ENCODE data around the gene AMPD3. TPM values are rescaled to one million over a fixed set of nuclear protein-coding genes. Genes with fewer than 3 reads are reported as not detected.

The AMPD3 gene
- total and polyA plus RNA-seq, 2 donors (not counting 3 experiments of a cell fraction or from before 2014, with no cell fraction given), result 1.4 to 2.5 TPM

DNA sequence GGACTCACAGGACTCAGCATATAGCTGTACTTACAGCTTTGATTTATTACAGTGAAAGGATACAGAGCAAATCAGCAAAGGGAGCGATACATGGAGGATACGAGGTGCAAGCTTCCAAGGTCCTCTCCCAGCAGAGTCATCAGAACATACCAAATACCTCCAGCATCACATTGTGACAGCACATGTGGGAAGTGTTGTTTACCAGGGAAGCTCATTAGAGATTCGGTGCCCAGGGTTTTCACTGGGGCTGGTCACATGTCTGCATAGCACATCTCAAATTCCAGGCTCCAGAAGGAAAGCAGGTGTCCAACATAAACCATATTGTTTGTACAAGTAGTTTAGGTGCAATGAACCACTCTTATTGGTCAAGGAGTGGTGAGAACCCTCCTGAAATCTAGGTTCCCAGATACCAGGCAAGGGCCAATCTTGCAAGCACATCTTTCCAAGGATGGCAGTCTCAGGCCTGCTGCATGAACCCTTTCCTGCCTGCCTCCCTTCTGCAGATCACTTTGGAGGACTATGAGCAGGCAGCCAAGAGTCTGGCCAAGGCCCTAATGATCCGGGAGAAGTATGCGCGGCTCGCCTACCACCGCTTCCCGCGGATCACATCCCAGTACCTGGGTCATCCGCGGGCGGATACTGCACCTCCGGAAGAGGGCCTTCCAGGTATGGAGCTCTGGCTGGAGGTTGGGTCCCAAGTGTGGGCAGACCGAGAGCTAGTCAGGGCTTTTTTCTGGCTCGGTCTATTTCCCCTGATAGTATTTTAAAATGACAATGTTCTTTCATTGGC is 26.7 kb downstream of the AMPD3 start:
- no peaks in the 10 kb centered on the region for H4K20me1 ChIP-seq (replicated peaks; ENCODE audit: control insufficient read depth, extremely low read depth, insufficient read depth, low read length)
- ChIA-PET POLR2A (no interaction called here), CTCF (no interaction called here)
- no peaks in the 10 kb centered on the region for H3K27me3 ChIP-seq (ENCODE audit: control insufficient read depth in 2 of 2, insufficient read depth in 2 of 2, low read length in 2 of 2)
- H3K27ac ChIP-seq (ENCODE audit: insufficient read depth, low read depth, low read length), result no peak overlapping the region
- H3K4me3 ChIP-seq (replicated peaks in 1 of 3; ENCODE audit: insufficient read depth in 1 of 3, low read depth in 1 of 3, low read length in 3 of 3), result no peak overlapping the region
- no peak for DNase-seq (ENCODE audit: low read depth, low spot score)
- H3K4me2 ChIP-seq (ENCODE audit: insufficient read depth, low read length), result no peak overlapping the region
- H3K9me3 ChIP-seq (replicated peaks; ENCODE audit: control insufficient read depth, insufficient read depth, low read length), result no peaks in the 10 kb centered on the region
- intact Hi-C loops (cut with micrococcal nuclease), result no loop called here
- no peak for FAIRE-seq
- TF ChIP-seq FOS (IDR thresholded peaks at IDR 0.05; ENCODE audit: borderline replicate concordance, insufficient read depth, low read length) (no peak), MYC (IDR thresholded peaks at IDR 0.05; ENCODE audit: low read depth, low read length) (no peak)
- TF ChIP-seq, protein P1, sequence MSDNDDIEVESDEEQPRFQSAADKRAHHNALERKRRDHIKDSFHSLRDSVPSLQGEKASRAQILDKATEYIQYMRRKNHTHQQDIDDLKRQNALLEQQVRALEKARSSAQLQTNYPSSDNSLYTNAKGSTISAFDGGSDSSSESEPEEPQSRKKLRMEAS (IDR thresholded peaks at IDR 0.05; ENCODE audit: insufficient read depth, insufficient read length), result no peak
- no peak overlapping the region for H2AFZ ChIP-seq (ENCODE audit: low read depth, low read length)
- no peaks in the 10 kb centered on the region for H3K36me3 ChIP-seq (ENCODE audit: control insufficient read depth in 2 of 2, extremely low read depth in 1 of 2, insufficient read depth in 2 of 2, low read length in 2 of 2)
- no peaks in the 10 kb centered on the region for H3K9me1 ChIP-seq (replicated peaks; ENCODE audit: control insufficient read depth, extremely low read depth, insufficient read depth, low read length)
- no TSS peak for BruUV-seq (replicated peaks)
- dilution Hi-C loops (cut with MboI; ENCODE audit: extremely low pct_ligation_motif_present, low sequenced_read_pairs), result no loop called here
- no peaks in the 10 kb centered on the region for H3K4me1 ChIP-seq (ENCODE audit: control insufficient read depth, extremely low read depth, insufficient read depth, low read length)
- H3K9ac ChIP-seq (replicated peaks; ENCODE audit: extremely low read depth, insufficient read depth, low read length), result no peak overlapping the region
- H3K79me2 ChIP-seq (ENCODE audit: control insufficient read depth, insufficient read depth, low read length), result no peaks in the 10 kb centered on the region

- Histone ChIP-seq H4K20me1 (replicated peaks; ENCODE audit: control insufficient read depth, extremely low read depth, insufficient read depth, low read length) (no peaks in the 10 kb centered on the region), H3K4me2 (ENCODE audit: insufficient read depth, low read length) (no peak overlapping the region), H3K9me3 (replicated peaks; ENCODE audit: control insufficient read depth, insufficient read depth, low read length) (no peaks in the 10 kb centered on the region), H3K27ac (ENCODE audit: insufficient read depth, low read depth, low read length) (no peak overlapping the region), H3K79me2 (ENCODE audit: control insufficient read depth, insufficient read depth, low read length) (no peaks in the 10 kb centered on the region), H3K4me3 (replicated peaks in 1 of 3; ENCODE audit: insufficient read depth in 1 of 3, low read depth in 1 of 3, low read length in 3 of 3) (no peak overlapping the region), H3K27me3 (ENCODE audit: control insufficient read depth in 2 of 2, insufficient read depth in 2 of 2, low read length in 2 of 2) (no peaks in the 10 kb centered on the region), H3K4me1 (ENCODE audit: control insufficient read depth, extremely low read depth, insufficient read depth, low read length) (no peaks in the 10 kb centered on the region), H3K36me3 (ENCODE audit: control insufficient read depth in 2 of 2, extremely low read depth in 1 of 2, insufficient read depth in 2 of 2, low read length in 2 of 2) (no peaks in the 10 kb centered on the region), H3K9me1 (replicated peaks; ENCODE audit: control insufficient read depth, extremely low read depth, insufficient read depth, low read length) (no peaks in the 10 kb centered on the region), H3K9ac (replicated peaks; ENCODE audit: extremely low read depth, insufficient read depth, low read length) (no peak overlapping the region), H2AFZ (ENCODE audit: low read depth, low read length) (no peak overlapping the region)
- FAIRE-seq (no peak), DNase-seq (ENCODE audit: low read depth, low spot score) (no peak)
- no TSS peak for BruUV-seq (replicated peaks)
- ChIA-PET POLR2A (no interaction called here), CTCF (interaction anchor here (1.2 kb wide), 1 partner anchor 15 kb away, joined by 3 read pairs; no protein-coding TSS in a partner anchor)
- dilution Hi-C loops (cut with MboI; ENCODE audit: extremely low pct_ligation_motif_present, low sequenced_read_pairs), result no loop called here
- intact Hi-C loops (cut with micrococcal nuclease), result no loop called here
- TF ChIP-seq GATA2 (IDR thresholded peaks at IDR 0.05; ENCODE audit: insufficient read depth, insufficient read length, low read depth, low read length), result no peak
- TF ChIP-seq, protein P2, sequence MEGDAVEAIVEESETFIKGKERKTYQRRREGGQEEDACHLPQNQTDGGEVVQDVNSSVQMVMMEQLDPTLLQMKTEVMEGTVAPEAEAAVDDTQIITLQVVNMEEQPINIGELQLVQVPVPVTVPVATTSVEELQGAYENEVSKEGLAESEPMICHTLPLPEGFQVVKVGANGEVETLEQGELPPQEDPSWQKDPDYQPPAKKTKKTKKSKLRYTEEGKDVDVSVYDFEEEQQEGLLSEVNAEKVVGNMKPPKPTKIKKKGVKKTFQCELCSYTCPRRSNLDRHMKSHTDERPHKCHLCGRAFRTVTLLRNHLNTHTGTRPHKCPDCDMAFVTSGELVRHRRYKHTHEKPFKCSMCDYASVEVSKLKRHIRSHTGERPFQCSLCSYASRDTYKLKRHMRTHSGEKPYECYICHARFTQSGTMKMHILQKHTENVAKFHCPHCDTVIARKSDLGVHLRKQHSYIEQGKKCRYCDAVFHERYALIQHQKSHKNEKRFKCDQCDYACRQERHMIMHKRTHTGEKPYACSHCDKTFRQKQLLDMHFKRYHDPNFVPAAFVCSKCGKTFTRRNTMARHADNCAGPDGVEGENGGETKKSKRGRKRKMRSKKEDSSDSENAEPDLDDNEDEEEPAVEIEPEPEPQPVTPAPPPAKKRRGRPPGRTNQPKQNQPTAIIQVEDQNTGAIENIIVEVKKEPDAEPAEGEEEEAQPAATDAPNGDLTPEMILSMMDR (IDR thresholded peaks at IDR 0.05; ENCODE audit: extremely low read depth in 1 of 2, insufficient read depth in 1 of 2, low read depth in 1 of 2, low read length in 2 of 2), result no peak
- no peak for TF ChIP-seq POLR2A (IDR thresholded peaks at IDR 0.05; ENCODE audit: low read depth, low read length)
- no peak for TF ChIP-seq FOS (IDR thresholded peaks at IDR 0.05; ENCODE audit: borderline replicate concordance, insufficient read depth, low read length)
- TF ChIP-seq EZH2 (IDR thresholded peaks at IDR 0.05; ENCODE audit: borderline replicate concordance, low read depth, low read length, severe bottlenecking), result no peak
- TF ChIP-seq MYC (IDR thresholded peaks at IDR 0.05; ENCODE audit: low read depth, low read length), result no peak
- no peak for TF ChIP-seq POLR2AphosphoS5 (IDR thresholded peaks at IDR 0.05; ENCODE audit: insufficient read depth, low read depth, low read length)
- TF ChIP-seq, protein P1 (IDR thresholded peaks at IDR 0.05; ENCODE audit: insufficient read depth, insufficient read length), result no peak
- TF ChIP-seq JUN (IDR thresholded peaks at IDR 0.05; ENCODE audit: borderline replicate concordance, insufficient read depth, insufficient read length, low read depth), result no peak
Observed at GRCh38 chr11:10483174-10483573, 28.1 kb downstream of the AMPD3 start.

Measured in endothelial cell of umbilical vein (primary cell).